GM21737 (cell line): ENCODE measurements around the gene ACOT4.
"Not testable (repeated sequence)": the region's sequence is repeated elsewhere in the genome, so short reads cannot be mapped to it uniquely, and the experiment has no call there.

Experiments
- ATAC-seq: cut with Tn5 transposase; IDR thresholded peaks from one replicate; pipeline ENCODE4 v1.9.1; 2021; ENCODE audit warnings: mild to moderate bottlenecking, moderate library complexity; ENCODE audit not compliant: unreplicated experiment

ACOT4 gene

DNA sequence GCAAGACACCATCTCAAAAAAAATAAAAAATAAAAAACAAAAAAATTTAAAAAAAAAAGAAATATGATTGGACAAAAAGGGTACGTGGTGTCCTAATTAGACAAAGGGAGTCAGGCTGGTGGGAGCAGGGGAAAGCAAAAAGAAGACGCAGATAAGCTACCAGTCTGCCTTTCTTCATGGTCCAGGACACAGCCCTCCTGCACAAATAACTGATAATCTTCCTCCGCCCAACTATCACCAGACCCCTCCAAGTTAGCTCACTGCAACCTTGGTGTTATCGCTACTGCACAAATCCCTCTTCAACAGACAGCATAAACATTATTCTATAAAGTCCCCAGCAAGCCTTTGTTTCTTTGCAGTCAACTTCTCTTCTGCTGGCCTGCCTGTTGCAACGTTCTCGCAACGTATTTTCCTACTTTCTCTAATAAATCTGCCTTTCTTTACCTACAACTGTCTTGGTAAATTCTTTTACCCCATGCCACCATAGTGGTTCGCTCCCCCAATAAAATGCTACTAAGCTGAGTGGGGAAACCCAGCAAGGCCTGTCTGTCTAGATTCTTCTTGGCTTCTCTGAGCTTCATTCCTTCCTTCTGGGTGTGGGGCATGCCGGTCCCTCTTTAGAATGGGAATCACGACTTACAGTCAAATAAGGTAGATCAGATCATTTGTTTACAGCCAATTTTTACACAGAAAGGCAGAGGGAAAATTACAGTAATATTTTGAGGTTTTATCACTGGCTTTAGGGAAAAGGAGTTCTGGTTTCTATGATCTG is 38.5 kb downstream of the ACOT4 start:
- ATAC-seq = no peak

DNA sequence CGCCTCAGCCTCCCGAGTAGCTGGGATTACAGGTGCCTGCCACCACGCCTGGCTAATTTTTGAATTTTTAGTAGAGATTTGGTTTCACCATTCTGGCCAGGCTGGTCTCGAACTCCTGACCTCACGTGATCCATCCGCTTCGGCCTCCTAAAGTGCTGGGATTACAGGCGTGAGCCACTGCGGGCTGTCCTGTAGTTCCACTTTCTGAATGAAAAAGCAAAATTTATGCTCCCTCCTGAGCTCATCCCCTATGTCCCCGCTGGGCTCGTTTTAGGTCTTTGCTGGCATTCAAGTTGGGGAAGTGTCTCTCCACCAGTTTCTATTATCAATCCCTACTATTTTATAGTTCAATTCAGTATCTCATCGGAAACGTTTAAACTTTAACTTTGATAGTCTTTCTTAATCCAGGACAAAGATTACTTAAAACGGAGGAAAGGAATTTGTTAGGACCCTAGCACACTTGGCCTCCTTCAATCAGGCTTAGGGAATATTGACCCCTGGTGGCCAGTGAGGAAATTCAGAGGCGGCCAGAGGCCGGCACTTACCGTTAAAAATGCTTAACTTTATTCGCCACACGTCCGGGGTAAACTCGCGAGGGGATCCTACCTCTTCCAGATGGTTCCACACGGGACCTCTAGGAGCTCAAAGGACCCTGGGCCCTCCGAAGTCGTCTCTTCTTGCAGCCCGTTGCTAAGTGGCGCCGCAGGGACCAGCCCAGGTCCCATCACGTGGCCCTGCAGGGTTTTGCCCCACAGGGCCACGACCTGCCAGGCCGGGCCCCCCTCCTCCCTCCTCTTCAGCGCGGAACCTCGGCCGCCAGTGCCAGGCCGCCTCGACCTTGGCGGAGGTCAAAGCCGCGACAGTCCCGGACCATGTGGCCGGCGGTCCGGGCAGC is 41.7 kb downstream of the ACOT4 start:
- peak; percentile 59 for ATAC-seq

DNA sequence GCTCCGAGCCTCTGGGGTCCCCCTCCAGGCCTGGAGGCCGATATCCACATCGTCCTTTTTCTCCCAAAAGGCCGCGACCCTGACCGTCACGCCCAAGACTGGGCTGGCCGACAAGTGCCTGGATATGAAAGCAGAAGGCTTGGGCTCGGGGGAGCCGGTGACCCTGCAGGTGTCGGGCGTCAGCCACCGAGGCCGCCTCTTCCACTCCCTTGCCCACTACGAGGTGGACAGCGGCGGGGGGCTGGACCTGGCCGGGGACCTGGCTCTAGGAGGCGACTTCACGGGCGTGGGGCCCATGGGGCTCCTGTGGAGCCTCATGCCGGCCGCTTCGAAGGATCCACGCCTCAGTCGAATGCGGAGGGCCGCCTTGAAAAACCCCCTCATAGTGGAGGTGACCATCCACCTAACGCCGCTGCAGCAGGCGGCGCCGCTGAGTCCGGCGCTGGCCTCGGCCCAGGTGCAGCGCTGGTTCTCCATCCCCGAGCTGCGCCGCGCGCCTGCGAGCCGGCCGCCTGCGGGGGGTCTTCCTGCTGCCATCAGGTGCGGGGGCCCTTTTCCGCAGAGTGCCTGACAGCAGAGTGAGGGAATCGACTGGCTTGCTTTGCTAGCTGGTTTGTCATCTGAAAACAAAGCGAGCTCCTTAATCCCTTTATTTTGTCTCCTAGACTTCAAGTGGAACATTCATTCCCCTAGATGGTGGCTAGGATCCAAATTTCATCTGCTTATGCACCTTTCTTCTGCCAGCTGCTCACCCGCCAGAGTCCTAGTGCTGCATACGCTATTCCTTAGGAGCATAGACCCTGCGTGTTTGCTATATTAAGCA is 42.5 kb downstream of the ACOT4 start:
- peak; percentile 33 for ATAC-seq

DNA sequence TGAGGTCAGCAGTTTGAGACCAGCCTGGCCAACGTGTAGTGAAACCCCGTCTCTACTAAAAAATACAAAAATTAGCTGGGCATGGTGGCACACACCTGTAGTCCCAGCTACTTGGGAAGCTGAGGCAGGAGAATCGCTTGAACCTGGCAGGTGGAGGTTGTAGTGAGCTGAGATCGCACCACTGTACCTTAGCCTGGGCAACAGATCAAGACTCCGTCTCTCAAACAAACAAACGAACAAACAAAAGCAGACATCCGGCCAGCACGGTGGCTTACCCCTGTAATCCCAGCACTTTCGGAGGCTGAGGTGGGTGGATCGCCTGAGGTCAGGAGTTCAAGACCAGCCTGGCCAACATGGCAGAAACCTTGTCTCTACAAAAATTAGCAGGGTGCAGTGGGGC is 44.7 kb downstream of the ACOT4 start:
- not testable (repeated sequence) for ATAC-seq

DNA sequence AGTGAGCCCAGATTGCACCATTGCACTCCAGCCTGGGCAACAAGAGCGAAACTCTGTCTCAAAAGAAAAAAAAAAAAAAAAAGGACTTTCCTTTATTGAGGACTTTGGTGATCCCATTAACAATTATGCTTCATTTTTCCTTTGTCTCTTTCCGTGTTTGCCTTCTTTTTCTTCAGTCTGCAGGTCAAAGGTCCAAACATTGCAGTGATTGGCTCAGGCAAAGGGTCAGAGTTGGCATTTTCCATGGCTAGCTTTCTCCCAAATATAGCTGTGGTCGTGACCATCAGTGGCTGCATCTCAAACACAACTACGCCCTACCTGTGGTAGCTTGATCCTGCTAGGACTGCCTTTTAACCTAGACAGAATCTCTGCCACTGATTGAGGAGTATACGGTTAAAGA is 46.2 kb downstream of the ACOT4 start:
- ATAC-seq = no peak

DNA sequence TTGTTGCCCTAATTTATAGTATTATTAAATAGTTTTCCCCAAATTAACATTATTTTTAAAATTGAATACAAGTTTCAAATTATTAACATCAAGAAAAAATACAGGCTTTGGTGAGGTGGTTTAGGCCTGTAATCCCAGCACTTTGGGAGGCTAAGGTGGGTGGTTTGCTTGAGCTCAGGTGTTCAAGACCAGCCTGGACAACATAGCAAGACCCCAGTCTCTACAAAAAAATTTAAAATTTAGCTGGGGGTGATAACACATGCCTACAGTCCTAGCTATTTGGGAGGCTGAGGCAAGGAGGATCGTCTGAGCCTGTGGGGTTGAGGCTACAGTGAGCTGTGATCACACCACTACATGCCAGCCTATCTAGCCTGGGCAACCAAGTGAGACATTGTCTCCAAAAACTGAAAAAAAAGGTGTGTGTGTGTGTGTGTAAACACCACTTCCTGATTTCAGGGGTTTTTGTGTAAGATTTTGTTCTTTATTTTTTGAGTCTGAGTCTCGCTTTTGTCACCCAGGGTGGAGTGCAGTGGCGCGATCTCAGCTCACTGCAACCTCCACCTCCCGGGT is 49.2 kb downstream of the ACOT4 start:
- no peak for ATAC-seq

DNA sequence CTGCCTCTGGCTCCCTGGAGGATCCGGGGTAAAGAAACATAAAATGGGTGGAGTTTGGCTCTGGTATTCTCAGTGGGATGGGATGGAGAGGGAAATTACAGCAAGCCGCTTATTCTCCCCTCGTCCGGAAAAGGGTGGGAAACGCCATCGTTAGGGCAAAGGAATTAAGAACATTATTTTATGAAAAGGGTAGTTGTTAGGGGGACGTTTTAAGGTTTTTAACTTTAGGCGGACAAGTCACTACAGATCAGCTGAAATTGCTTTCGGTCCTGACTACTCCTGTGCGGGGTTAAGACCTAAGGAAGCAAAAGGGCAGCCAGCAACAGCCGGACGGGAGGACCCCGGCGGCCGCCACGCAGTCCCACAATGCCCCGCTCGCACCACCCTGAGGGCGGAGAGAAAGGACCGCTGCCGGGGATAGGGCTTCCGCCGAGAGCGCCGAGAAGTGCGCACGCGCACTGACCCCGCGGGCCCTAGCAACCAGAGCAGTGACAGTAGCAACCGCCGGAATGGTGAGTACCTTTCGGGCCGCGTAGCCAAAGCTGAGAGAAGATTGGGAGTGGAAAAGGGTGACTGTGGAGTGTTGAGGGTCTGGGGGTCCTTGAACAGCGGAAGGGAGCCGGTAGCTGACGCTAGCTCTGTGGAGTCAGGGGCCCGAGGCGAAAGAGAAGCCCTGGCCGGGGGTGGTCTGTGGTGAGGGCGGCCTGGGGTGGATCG is 53.0 kb downstream of the ACOT4 start, which contains the start of gene DNAL1:
TSS of gene DNAL1 (plus strand) at position 456 of the 717 bp plus-strand sequence. CDS start at position 510, 54 bp downstream.
- peak; percentile 96 for ATAC-seq

DNA sequence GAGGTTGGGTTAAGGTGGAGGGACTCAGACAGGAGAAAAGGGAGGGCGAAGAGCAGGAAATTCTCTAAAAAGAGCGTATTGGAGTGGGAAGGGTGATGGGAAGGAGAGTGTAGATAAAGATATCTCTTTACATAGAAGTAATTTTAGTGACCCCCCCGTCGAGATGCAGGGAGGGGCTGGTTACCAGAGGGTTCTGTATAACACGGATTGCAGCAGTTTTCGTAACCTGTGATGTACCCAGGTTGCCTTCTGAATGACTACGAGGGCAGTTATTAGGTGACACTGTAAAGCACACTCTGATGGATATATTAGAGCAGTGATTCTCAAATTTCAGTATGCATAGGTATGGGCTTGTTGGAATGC is 53.6 kb downstream of the ACOT4 start:
- ATAC-seq = no peak
